ENCODE measurements around the gene AGMO. TPM values are rescaled to one million over a fixed set of nuclear protein-coding genes. Genes with fewer than 3 reads are reported as not detected.

The AGMO gene
- total RNA-seq, 1 donor from 2014 or later = not detected

DNA sequence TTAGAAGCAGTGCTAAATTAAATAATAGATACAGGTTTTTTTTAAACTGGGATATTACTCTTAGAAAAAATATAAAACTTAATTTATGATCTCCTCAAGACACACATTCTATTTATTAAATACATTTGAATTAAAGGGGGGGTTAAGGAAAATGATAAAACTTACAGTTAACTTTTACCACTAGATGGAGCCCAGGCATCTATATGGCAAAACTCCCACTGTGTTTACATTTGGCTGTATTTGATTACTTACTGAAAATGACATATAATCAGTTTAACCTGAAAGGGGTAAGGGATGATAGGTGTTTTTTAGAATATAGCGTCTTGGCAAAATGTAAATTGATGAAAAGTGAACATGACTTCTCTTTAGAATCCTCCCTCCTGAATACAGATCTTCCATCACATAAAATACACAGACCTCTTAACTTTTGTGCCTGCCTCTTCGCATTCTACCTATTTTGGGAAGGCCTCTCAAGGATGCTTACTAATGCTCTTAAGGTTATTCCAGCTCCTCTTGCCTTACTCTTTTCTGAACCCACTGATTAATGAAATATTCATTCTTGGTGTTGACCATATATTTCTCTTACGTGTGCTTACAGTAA is 235.7 kb downstream of the AGMO start:
- intact Hi-C loops (cut with micrococcal nuclease) = loop anchor here (2.0 to 10.0 kb wide), 2 partner anchors 61 to 745 kb away; no protein-coding TSS in a partner anchor

DNA sequence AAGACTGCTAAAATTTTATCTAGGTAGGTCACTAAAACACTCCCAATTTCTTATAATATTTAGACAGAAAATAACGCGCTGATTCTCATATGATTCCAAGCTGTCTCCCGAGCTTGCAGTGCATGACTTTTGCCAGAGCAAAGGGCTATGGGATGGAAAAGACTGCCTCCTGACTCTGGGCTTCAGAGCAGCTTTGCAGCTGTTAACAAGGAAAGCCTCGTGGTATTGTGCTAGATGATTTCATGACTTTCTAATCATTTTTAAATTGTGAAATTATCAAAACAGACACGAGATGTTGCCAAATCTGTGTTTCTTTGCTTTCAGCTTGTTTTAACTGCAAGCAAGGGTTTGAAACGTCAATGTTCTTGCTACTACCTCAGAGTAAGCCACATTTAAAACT is 238.3 kb downstream of the AGMO start:
- intact Hi-C loops (cut with micrococcal nuclease) = loop anchor here (10.0 kb wide), 1 partner anchor 59 kb away; no protein-coding TSS in a partner anchor

DNA sequence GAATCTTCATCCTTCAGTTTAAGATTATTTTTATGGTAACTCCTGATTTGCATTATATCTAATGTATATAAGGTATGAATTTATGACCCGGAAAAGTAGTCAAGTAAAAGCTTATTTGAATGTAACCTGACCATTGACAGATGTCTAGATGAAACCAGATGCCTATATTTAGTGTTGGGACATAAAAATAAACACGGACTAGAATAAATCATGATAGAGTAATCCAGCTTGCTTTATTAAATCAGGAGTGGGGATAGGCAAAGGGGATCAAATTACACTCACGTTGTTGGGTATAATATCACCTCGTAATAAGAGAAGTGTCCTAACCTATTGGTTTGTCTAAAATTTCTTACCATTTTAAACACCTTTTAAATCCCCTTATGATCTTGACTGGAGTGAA is 244.6 kb downstream of the AGMO start:
- intact Hi-C loops (cut with micrococcal nuclease) = no loop called here

DNA sequence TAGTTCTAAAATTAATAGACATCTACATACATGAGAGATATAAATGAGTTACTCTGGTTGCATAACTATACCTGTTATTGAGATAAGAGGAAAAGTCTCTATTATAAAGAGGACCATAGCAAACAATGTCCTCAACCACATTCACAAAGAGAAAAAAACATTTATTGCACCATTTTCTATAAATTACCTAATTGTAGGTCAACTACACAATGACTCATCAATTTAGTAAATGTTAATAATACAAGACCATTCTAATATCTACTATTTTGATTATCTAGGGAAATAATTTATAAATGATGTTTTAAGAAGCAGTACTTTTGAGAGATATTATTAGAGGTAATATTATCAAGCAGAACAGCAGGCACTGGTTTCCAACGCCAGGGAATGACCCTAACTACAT is 246.1 kb downstream of the AGMO start:
- intact Hi-C loops (cut with micrococcal nuclease) = no loop called here

DNA sequence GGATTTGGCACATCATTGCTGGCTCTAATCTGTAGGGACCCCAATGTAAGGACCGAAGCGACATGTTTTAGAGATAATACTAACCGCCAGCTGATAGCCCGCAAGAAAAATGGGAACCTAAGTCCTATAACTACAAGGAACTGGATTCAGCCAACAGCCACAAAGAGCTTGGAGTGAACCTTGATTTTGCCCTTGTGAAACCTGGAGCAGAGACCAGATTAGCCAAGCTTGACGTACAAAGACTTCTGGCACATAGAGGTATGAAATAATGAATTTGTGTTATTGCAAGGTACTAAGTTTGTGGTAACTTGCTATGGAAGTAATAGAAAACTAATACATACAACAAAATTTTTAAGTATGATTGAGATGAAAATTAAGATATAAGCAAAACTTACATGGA is 246.9 kb downstream of the AGMO start:
- intact Hi-C loops (cut with micrococcal nuclease) = no loop called here

DNA sequence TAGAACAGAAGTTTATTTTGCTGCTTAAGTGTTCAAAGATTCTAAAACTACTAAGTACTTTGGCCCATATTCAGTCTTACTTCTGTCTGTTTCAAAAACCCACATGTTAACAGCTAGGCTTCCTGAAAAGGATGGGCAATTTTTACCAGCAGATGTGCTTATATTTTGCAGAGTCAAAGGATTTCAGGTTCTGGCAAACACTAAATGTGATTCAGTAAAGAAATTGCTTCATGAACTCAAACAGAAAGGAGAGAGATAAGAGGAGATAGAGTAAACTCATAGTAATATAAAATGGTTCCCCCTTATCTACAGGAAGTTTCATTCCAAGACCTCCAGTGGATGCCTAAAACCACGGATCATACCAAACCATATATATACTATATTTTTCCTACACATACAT is 248.5 kb downstream of the AGMO start:
- intact Hi-C loops (cut with micrococcal nuclease) = no loop called here

DNA sequence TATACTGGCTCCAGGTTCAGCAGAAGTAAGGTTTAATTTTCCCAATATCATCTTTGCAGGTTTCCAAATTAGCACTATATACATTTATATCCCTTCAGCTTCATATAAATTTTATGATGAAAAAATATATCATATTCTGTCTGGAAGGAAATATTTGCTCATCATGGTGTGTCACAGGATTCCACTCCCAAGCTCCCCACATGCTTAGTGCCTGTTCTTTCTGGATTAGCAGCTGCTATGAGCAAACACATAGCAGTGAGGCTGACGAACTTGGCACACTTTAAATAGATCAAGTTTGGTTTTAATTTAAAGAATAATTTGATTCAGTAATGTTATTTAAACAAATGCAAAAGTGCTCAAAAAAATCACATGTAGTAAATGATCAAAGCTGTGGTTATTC is 251.9 kb downstream of the AGMO start:
- intact Hi-C loops (cut with micrococcal nuclease) = loop anchor here (10.0 kb wide), 1 partner anchor 1255 kb away; no protein-coding TSS in a partner anchor

DNA sequence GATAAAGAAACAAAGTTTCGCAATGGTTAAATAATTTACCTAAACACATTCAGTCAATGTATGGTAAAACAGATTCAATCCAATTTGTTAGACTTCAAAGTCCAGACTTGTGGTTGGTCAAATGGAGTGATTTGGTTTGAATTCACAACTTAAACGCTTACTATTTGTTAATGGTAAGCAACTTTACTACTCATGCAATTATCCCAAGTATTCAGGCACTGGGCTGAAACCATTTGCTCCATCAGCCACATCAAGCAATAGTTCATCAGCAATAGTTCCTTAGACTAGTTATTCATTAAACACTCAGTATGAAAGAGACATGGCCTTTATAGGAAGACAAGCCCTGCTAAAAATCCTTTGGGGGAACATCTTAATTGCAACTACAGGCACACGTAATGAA is 253.0 kb downstream of the AGMO start:
- intact Hi-C loops (cut with micrococcal nuclease) = loop anchor here (10.0 kb wide), 1 partner anchor 1256 kb away; no protein-coding TSS in a partner anchor

DNA sequence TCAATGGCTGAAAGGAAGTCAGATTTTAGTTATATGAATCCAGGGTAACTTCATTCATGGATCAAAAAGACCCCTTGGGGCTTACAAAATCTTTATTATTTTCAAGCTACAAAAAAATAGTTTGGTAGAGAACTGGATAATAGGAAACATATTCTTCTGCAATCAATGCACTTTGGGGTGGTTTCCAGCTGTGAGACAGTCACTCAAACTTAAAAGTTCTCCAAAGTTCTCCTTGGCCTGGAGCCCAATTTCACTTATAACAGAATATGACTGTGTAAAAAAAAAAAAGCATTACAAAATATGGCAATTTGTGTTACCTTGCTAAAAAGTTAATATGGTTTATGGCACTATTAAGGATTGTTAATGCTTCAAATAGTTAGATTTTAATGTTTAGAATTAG is 255.5 kb downstream of the AGMO start:
- intact Hi-C loops (cut with micrococcal nuclease) = loop anchor here (10.0 kb wide), 1 partner anchor 1259 kb away; no protein-coding TSS in a partner anchor

DNA sequence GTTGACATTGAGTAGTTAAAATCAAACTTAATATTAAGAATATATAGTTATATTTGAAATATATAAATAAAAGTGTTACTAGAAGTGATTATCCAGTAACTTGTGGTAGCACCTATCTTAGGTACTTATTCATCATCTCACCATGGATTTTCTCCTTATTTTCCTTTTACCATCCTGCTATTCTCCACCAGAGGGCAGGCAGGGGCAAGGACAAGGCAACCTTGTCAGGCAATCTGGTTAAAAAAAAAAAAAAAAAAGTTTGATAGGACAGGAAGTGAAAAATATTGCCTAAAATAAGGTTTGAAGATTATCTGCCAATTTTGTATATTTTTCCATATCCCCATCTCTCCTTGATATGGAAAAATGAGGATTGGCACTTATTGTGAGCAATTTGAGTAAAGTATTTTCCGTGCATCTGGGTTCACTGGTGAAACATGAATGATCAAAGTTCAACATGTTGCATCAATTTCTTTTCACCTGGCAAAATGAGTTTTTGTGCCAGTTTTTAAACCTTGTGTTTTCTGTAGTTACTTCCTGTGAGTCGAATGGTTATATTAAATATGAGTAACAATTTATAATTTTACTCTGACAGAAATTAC is 256.7 kb downstream of the AGMO start:
- intact Hi-C loops (cut with micrococcal nuclease) = loop anchor here (1.0 to 10.0 kb wide), 2 partner anchors 766 to 1260 kb away; no protein-coding TSS in a partner anchor

DNA sequence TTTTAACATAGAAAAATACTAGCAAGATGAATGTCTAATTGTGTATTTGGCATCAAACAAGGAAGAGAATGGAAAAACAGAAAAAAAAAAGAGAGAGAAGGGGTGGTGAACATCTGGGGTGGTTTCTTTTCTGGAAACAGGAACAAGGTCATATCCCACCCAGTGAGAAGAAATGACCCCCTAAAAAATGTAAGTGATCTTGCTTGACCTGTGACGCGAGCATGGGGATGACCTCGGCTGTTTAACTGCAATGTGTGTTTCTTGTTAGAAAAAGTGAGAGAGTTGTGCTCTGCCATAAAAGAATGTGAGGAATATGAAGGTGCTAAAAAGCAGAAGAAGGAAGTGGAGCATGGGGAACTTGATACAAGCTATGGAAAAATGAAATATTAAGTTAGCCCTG is 258.5 kb downstream of the AGMO start:
- intact Hi-C loops (cut with micrococcal nuclease) = loop anchor here (10.0 kb wide), 1 partner anchor 1261 kb away; no protein-coding TSS in a partner anchor

DNA sequence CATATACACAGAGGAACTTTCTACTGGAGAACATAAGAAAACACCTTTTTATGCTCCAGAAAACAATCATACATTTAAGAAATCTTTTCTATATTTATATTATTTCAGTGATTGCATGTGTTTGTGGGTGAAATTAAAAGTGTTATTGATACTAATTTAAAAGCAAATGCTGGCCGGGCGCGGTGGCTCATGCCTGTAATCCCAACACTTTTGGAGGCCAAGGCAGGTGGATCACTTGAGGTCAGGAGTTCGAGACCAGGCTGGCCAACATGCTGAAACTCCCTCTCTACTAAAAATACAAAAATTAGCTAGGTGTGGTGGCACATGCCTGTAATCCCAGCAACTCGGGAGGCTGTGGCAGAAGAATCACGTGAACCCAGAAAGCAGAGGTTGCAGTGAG is 260.8 kb downstream of the AGMO start:
- intact Hi-C loops (cut with micrococcal nuclease) = loop anchor here (10.0 kb wide), 1 partner anchor 1264 kb away; no protein-coding TSS in a partner anchor

DNA sequence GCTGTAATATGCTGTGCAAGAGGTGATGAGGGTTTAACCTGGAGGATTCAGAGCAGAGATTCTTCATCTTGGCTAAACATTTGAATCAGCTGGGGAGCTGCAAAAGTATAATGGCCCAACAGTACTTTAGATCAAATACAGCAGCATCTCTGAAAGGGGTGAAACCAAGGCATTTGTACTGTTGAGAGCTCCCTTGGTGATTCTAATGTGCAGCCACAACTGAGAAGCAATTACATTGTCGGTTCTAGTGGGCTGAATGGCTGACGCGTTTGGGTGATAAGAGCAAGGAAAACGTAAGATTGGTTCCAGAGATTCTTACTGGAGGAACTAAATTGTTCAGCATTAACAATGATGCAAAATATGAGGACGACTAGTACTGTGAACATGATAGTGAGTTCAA is 269.7 kb downstream of the AGMO start:
- intact Hi-C loops (cut with micrococcal nuclease) = no loop called here

DNA sequence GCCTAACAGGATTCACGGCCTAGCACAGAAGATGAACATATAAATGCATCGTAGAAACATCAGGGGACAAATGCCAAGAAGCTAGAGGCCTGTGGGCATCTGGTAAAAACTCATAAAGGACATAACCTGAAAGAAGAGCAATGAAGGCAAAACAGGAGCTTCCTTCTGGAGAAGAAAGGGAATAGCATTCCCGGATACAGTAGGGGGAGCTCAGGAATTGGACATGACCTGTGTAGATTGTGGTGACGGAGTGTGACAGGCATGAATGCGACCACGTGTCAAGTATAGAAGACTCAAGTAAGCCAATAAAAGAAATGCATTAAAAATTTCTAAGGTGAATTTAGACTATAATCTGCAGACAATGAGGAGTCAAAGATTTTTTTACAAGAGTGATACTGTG is 270.1 kb downstream of the AGMO start:
- intact Hi-C loops (cut with micrococcal nuclease) = no loop called here

DNA sequence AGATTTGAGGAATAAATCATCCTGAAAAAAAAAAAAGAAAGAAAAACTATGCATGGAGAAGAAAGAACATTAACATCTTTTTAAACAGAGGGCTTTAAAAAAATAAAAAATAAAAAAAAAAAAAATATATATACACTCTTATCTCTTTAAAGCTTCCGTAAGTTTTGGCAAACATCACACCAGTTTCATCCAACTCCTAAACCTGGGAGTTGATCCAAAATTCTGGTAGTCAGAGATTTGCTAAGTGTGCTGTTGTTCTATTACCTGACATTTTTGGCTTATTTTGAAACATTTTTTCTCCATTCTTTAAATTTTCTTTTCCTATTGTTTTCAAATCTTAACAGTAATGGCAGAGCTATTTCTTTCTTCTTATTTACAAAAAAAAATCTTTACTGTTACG is 273.1 kb downstream of the AGMO start:
- intact Hi-C loops (cut with micrococcal nuclease) = no loop called here

DNA sequence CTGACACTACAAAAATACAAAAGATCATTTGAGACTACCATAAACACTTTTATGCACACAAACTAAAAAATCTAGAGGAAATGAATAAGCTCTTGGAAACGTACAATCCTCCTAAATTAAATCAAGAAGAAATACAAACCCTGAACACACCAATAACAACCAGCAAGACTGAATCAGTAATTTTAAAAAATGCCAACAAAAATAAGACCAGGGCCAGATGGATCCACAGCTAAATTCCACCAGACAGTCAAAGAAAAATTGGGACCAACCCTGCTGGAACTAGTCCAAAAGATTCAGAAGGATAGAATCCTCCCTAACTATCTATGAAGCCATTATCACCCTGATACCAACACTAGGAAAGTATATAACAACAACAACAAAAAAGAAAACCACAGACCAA is 277.4 kb downstream of the AGMO start:
- intact Hi-C loops (cut with micrococcal nuclease) = no loop called here

DNA sequence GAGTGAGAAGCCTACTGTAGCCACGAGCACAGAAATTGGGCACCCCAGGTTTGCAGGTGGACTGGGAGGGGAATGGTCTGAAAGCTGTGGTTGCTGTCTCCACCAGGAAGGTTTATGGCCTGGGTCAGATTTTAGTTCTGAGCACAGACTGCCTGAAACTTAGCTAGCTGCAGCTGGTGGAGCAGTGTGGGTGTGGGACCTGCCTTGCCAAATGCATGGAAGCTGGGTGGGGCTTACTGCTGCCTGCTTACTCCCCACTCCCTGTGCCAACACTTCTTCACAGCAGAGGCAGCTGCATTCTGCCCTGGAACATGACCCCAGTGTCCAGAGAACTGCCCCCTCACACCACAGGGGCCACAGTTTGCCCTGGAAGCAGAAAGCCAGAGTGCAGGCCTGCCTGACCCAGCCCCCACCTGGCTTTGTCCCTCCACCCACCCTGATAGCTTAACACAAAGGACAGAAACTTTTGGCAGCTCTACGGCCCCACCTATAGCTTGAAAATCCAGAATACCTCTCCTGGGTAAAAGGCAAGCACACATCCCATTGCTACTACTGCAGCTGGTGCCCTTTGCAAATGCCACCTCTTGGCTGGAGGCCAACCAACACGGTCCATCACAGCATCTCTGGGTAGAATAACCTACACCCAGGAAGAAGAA is 281.6 kb downstream of the AGMO start:
- intact Hi-C loops (cut with micrococcal nuclease) = no loop called here

DNA sequence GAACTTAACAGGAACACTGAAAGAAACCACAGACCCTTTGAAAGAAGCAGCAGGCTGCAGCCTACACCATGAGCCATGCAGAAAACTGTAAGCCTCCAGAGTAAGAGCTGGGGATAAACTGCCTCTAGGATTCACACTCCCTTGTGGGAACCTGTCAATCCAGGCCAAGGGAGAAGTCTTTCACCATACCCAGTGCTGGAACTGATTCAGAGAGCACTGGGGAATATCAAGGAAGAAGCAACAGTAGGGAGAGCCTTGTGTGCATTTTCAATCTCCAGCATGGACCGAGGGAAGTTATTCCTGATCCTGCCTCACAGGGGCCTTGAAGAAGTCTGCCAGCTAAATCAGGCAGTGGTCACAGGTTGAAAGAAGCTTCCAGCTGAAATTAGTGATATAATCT is 282.2 kb downstream of the AGMO start:
- intact Hi-C loops (cut with micrococcal nuclease) = no loop called here

DNA sequence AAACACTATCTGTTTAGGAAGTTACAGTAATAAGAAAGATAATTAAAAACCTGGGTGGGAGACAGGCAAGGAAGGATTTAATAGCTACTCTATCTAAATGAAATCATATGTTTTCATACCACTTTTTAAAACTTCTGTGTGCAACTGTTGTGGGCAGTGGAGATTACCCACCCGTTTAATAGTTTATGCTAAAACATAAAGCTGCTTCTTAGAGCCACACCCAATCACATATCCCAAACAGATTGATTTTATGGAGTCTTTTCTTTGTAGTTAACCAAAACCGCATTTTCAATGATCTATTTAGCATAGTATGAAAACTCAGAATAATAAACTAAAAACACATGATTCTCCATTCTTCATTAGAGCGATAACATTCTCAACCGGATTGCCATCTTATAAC is 304.1 kb downstream of the AGMO start:
- intact Hi-C loops (cut with micrococcal nuclease) = no loop called here

DNA sequence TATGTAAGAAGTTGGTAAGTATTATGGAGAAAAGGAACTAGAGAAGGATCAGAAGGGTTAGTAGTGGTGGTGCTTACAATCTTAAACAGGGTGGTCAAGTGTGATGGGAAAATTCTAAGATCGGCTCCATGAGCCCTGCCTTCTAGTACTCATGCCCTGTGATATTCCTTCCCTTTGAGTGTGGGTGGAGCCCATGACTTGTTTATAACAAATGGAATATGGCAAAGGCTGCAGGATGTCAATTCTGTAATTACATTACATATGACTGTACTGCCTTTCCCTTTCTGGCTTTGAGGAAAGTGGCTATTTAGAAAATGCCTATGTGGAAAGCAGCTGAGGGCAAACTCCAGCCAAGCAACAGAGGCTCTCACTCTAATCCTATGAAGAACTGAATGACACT is 309.6 kb downstream of the AGMO start:
- intact Hi-C loops (cut with micrococcal nuclease) = no loop called here

DNA sequence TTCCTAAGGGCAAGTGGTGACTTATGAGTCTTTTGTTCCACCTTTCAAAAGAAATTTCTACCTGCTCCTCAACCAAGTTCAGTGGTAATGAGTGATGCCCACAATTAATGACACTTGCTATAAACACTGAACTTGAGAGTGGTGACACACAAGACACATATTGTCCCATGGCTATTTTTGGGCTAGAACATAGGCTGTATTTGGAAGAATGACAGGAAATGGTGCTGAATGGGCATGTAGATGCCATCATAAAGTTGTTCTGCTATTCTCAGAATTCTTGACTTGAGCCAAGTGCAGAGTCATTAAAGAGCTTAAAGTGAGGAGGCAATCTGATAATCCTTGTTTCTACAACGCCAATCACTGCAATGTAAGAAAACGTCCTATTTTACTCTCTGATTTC is 313.3 kb downstream of the AGMO start:
- intact Hi-C loops (cut with micrococcal nuclease) = no loop called here

DNA sequence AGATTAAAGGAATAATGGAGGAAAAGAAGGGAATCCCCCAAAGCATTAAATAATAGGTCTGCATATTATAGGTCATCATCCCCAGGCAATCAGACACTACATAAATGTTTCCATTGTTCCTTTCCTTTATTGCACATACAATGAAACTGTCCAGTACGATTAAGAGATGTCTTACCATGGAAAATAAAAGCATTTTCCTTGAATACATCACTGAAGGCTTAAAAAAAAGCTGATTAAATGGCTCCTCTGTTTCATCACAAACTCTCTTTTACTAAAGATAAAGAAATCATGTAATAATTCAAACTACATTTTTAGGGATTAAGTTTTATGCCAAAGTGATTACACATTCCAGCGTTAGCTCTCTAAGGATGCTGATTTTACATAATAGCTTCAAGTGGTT is 316.0 kb downstream of the AGMO start:
- intact Hi-C loops (cut with micrococcal nuclease) = no loop called here

DNA sequence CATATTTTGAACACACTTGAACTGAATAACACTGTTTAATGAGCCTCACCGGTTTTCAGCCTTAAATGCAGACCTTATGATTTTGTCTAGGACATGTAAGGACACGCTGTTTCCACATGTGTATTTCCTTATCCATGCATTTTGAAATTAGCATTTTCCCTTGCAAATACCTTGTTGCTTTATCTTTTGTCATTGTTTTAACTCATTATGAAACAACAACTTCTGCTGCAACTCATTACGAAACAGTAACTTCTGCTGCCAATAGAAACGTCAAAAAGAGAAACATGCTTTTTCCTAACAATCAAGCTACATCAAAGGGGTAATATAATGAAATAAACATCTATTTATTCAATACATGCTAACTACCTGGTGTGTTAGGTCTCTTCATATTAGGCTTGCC is 322.0 kb downstream of the AGMO start:
- intact Hi-C loops (cut with micrococcal nuclease) = no loop called here

All from T-helper 1 cell treated with Interleukin-12 subunit alpha and Interleukin-12 subunit beta and Interleukin-4 antibody, amounts not matched to agents 30 ng/mL and 1 ng/mL, for 36 hours (primary cell).